SK-N-SH (cell line): ENCODE data around the gene SLC2A8. TPM values are rescaled to one million over a fixed set of nuclear protein-coding genes. Genes with fewer than 3 reads are reported as not detected.

Experiments
- CTCF ChIA-PET: fragments of 300-600, 350-600 bp; formaldehyde crosslinking; extraction: SDS; loops from one replicate; lab custom pipeline; 2021; lab: Yijun Ruan, JAX
- POLR2A ChIA-PET: fragments of 350-600 bp; sonication (Branson Sonifier 250); formaldehyde crosslinking; extraction: SDS; loops from one replicate; lab custom pipeline; 2020; ENCODE audit warnings: antibody characterized with exemption, inconsistent platforms; lab: Yijun Ruan, JAX
- DNase-seq: peaks from one replicate; pipeline ENCODE4 v3.0.0; 2012
- H2AFZ ChIP-seq: fragments of 200-600 bp; sonication (generic); 2 replicates; pipeline ENCODE4 v1.8.1; 2016; ENCODE audit warnings: antibody characterized with exemption, mild to moderate bottlenecking, low read depth
- H3F3A ChIP-seq: fragments of 200-600 bp; sonication (generic); replicated peaks from 2 replicates; pipeline ENCODE3; 2016; ENCODE audit warnings: antibody characterized with exemption, mild to moderate bottlenecking; ENCODE audit not compliant: insufficient read depth
- H3K27ac ChIP-seq, 2 experiments: fragments of 200-500 bp in 1 of 2; fragments of 200-600 bp in 1 of 2; sonication (Bioruptor generic) in 1 of 2; sonication (generic), shearing (Covaris generic) in 1 of 2; 2 replicates each; pipeline versions ENCODE4 v1.5.1 to v1.6.1; 2014 to 2016; ENCODE audit warnings: low read depth in 2 of 2, inconsistent platforms in 1 of 2, low read length in 1 of 2, mild to moderate bottlenecking in 1 of 2, mixed read lengths in 1 of 2
- H3K27me3 ChIP-seq: fragments of 200-600 bp; sonication (generic), shearing (Covaris generic); 2 replicates; pipeline ENCODE4 v1.6.1; 2016; ENCODE audit warnings: mixed run types; ENCODE audit not compliant: insufficient read depth
- H3K36me3 ChIP-seq, 2 experiments: fragments of 200-500 bp in 1 of 2; fragments of 200-600 bp in 1 of 2; sonication (Bioruptor generic) in 1 of 2; sonication (generic) in 1 of 2; replicated peaks in 1 of 2; 2 replicates each; pipeline versions ENCODE3 to v1.5.1; 2014 to 2016; ENCODE audit warnings: low read length in 1 of 2, mild to moderate bottlenecking in 1 of 2; ENCODE audit not compliant: insufficient read depth in 2 of 2, control insufficient read depth in 1 of 2
- H3K4me1 ChIP-seq, 2 experiments: fragments of 200-500 bp in 1 of 2; fragments of 200-600 bp in 1 of 2; sonication (Bioruptor generic) in 1 of 2; sonication (generic), shearing (Covaris generic) in 1 of 2; 2 replicates each; pipeline versions ENCODE4 v1.5.1 to v1.6.1; 2014 to 2016; ENCODE audit warnings: low read depth in 1 of 2, low read length in 1 of 2, mixed run types in 1 of 2; ENCODE audit not compliant: insufficient read depth in 2 of 2, control insufficient read depth in 1 of 2
- H3K4me2 ChIP-seq: fragments of 200-600 bp; sonication (generic), shearing (Covaris generic); 2 replicates; pipeline ENCODE4 v1.6.1; 2017; ENCODE audit warnings: mixed run types
- H3K4me3 ChIP-seq, 2 experiments: fragments of 200-500 bp in 1 of 2; fragments of 200-600 bp in 1 of 2; sonication (Bioruptor generic) in 1 of 2; sonication (generic), shearing (Covaris generic) in 1 of 2; 2 replicates each; pipeline versions ENCODE4 v1.5.1 to v1.8.1; 2014 to 2016; ENCODE audit warnings: low read depth in 2 of 2, inconsistent platforms in 1 of 2, low read length in 1 of 2, mild to moderate bottlenecking in 1 of 2, mixed read lengths in 1 of 2, moderate library complexity in 1 of 2
- H3K79me2 ChIP-seq: fragments of 200-600 bp; sonication (generic); 2 replicates; pipeline ENCODE4 v1.8.1; 2017; ENCODE audit warnings: mild to moderate bottlenecking; ENCODE audit not compliant: insufficient read depth
- H3K9ac ChIP-seq: fragments of 200-600 bp; sonication (generic); 2 replicates; pipeline ENCODE4 v1.6.1; 2017; ENCODE audit warnings: mixed run types
- H3K9me2 ChIP-seq: fragments of 200-600 bp; sonication (generic); 2 replicates; pipeline ENCODE4 v1.6.1; 2017; ENCODE audit warnings: mixed run types
- H3K9me3 ChIP-seq: fragments of 200-600 bp; sonication (generic); 2 replicates; pipeline ENCODE4 v1.6.1; 2017; ENCODE audit warnings: mixed run types, mild to moderate bottlenecking, moderate library complexity
- H4K20me1 ChIP-seq: fragments of 200-600 bp; sonication (generic); 2 replicates; pipeline ENCODE4 v1.6.1; 2017; ENCODE audit warnings: mild to moderate bottlenecking, mixed run types; ENCODE audit not compliant: insufficient read depth
- CHD2 ChIP-seq: fragments of 150-350 bp; IDR thresholded peaks from 2 replicates; pipeline ENCODE4 v1.6.1; 2018; ENCODE audit warnings: low read length; ENCODE audit not compliant: partially characterized antibody
- ELF1 ChIP-seq: IDR thresholded peaks from 2 replicates; pipeline ENCODE4 v1.4.0; 2012
- EZH2phosphoT487 ChIP-seq: fragments of 200-600 bp; sonication (generic); IDR thresholded peaks from 2 replicates; pipeline ENCODE4 v1.6.1; 2017; ENCODE audit warnings: low read depth, mixed run types, mild to moderate bottlenecking, antibody characterized with exemption, moderate library complexity, borderline replicate concordance
- IRF3 ChIP-seq: fragments of 150-350 bp; IDR thresholded peaks from 2 replicates; pipeline ENCODE4 v1.6.1; 2016; ENCODE audit warnings: mild to moderate bottlenecking, low read depth, low read length
- JUND ChIP-seq: IDR thresholded peaks from 2 replicates; pipeline ENCODE4 v1.4.0; 2012
- MXI1 ChIP-seq: IDR thresholded peaks from 2 replicates; pipeline ENCODE4 v1.6.1; 2012; ENCODE audit warnings: mild to moderate bottlenecking, low read depth, low read length, improper control_type of control experiment
- NFIC ChIP-seq: IDR thresholded peaks from 2 replicates; pipeline ENCODE4 v1.4.0; 2012; ENCODE audit warnings: borderline replicate concordance
- NRF1 ChIP-seq: IDR thresholded peaks from 2 replicates; pipeline ENCODE4 v1.6.1; 2012; ENCODE audit warnings: low read depth, mild to moderate bottlenecking, low read length
- POLR2AphosphoS5 ChIP-seq: IDR thresholded peaks from 2 replicates; pipeline ENCODE4 v1.6.1; 2012; ENCODE audit warnings: low read depth, low read length
- RCOR1 ChIP-seq: fragments of 150-350 bp; IDR thresholded peaks from 2 replicates; pipeline ENCODE4 v1.6.1; 2017; ENCODE audit warnings: antibody characterized with exemption, low read length
- TEAD4 ChIP-seq: IDR thresholded peaks from 2 replicates; pipeline ENCODE4 v1.4.0; 2012; ENCODE audit warnings: mild to moderate bottlenecking, borderline replicate concordance; ENCODE audit not compliant: insufficient read depth
- USF2 ChIP-seq: fragments of 150-350 bp; IDR thresholded peaks from 2 replicates; pipeline ENCODE4 v1.6.1; 2017; ENCODE audit warnings: antibody characterized with exemption, low read length, low read depth, borderline replicate concordance
- YY1 ChIP-seq: IDR thresholded peaks from 2 replicates; pipeline ENCODE4 v1.4.0; 2012; ENCODE audit warnings: low read depth, mild to moderate bottlenecking
- WGBS: methylation state at CpG from one replicate; pipeline ENCODE4 v1.1.6; 2017; ENCODE audit warnings: low lambda C conversion rate; 5-methylcytosine and 5-hydroxymethylcytosine counted together
- polyA plus RNA-seq, 3 experiments: library from polyadenylated mRNA; depleted of rRNA; stranded (reverse); fragments of >200 nt; gene quantifications; 2 replicates each; pipeline ENCODE4 v1.2.3, GENCODE V29; 2012
- TF ChIP-seq, protein P1 (sequence below): IDR thresholded peaks from 2 replicates; pipeline ENCODE4; 2012
- TF ChIP-seq, protein P2 (sequence below): IDR thresholded peaks from 2 replicates; pipeline ENCODE4 v1.4.0; 2012; ENCODE audit warnings: low read depth, borderline replicate concordance

Gene SLC2A8
- polyA plus RNA-seq, 1 of the 3 experiments (the other 2 are of a cell fraction), result 15.1 TPM

DNA sequence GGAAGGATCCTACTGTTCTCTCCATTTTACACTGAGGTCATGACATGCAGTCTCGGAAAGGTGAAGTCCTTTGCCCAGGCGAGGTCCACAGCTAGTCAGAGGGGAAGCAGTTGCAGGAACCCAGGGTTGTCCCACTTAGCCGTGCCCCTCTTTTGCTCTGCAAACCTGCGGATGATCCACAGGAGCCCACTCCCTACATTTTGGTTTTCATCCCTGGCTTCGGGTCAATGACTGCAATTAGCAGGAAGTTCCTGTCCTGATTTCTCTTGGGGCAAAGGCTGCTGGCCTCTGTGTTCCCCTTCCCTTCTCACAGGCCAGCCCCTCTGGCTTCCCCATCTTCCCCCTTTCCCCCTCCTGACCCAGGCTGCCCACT, 1.3 kb downstream of the SLC2A8 start:
- Histone ChIP-seq H3K9me2 (no peaks in the 10 kb centered on the region), H3F3A (peaks cover 8% of the 10 kb centered on the region), H4K20me1 (peaks cover 6% of the 10 kb centered on the region; the same call in 1 of the 2 replicates), H3K9ac (peak overlapping the region; percentile 82), H3K4me3 (peak overlapping the region; percentile 80 to 81), H3K27ac (no peak overlapping the region; a peak in 2 of 4 replicates), H3K36me3 (peaks cover 0 to 2% of the 10 kb centered on the region in 2 experiments), H2AFZ (peak overlapping the region; percentile 6; the same call in 1 of the 2 replicates), H3K4me2 (peak overlapping the region; percentile 94)
- no peak for DNase-seq
- WGBS, result 51% methylated on average over 5 of the region's 5 CpGs
- POLR2A ChIA-PET, result no interaction called here
- CTCF ChIA-PET, result interaction anchor here (0.6 to 2.2 kb wide), 11 partner anchors 10 to 523 kb away, joined by 3 to 17 read pairs (median 3); no protein-coding TSS in a partner anchor
- TF ChIP-seq JUND (no peak), TEAD4 (no peak), ELF1 (no peak), RCOR1 (no peak), NFIC (no peak), IRF3 (no peak), NRF1 (no peak), CHD2 (no peak), POLR2AphosphoS5 (no peak), EZH2phosphoT487 (no peak), YY1 (no peak), USF2 (no peak), MXI1 (no peak)
- TF ChIP-seq, protein P1, sequence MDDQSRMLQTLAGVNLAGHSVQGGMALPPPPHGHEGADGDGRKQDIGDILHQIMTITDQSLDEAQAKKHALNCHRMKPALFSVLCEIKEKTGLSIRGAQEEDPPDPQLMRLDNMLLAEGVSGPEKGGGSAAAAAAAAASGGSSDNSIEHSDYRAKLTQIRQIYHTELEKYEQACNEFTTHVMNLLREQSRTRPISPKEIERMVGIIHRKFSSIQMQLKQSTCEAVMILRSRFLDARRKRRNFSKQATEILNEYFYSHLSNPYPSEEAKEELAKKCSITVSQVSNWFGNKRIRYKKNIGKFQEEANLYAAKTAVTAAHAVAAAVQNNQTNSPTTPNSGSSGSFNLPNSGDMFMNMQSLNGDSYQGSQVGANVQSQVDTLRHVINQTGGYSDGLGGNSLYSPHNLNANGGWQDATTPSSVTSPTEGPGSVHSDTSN, result no peak
- TF ChIP-seq, protein P2, sequence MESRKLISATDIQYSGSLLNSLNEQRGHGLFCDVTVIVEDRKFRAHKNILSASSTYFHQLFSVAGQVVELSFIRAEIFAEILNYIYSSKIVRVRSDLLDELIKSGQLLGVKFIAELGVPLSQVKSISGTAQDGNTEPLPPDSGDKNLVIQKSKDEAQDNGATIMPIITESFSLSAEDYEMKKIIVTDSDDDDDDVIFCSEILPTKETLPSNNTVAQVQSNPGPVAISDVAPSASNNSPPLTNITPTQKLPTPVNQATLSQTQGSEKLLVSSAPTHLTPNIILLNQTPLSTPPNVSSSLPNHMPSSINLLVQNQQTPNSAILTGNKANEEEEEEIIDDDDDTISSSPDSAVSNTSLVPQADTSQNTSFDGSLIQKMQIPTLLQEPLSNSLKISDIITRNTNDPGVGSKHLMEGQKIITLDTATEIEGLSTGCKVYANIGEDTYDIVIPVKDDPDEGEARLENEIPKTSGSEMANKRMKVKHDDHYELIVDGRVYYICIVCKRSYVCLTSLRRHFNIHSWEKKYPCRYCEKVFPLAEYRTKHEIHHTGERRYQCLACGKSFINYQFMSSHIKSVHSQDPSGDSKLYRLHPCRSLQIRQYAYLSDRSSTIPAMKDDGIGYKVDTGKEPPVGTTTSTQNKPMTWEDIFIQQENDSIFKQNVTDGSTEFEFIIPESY, result no peak
- TF ChIP-seq, all 33 proteins: peak for 0
- Histone ChIP-seq H3K9me3 (no peaks in the 10 kb centered on the region), H3K79me2 (peaks cover 17% of the 10 kb centered on the region), H3K4me1 (peaks cover 7 to 18% of the 10 kb centered on the region in 2 experiments; a peak in 1 of 4 replicates), H3K27me3 (no peaks in the 10 kb centered on the region)
